Measurements from ENCODE around the gene NODAL. TPM values are rescaled to one million over a fixed set of nuclear protein-coding genes. Genes with fewer than 3 reads are reported as not detected.
A peak's percentile ranks its signal among the peaks of the same experiment; 100 is the strongest.
"Not testable (repeated sequence)": the region's sequence is repeated elsewhere in the genome, so short reads cannot be mapped to it uniquely, and the experiment has no call there.

The NODAL gene
- total RNA-seq (1 to 10 TPM in 1 of 2 donors, under 1 TPM in 1; 0.43 to 3.0 TPM), polyA plus RNA-seq (ENCODE audit: insufficient read depth, low read depth, low replicate concordance) (5.2 TPM)
- long read RNA-seq, donor 1, result 0 reads
- long read RNA-seq, donor 2, result 0 reads

DNA sequence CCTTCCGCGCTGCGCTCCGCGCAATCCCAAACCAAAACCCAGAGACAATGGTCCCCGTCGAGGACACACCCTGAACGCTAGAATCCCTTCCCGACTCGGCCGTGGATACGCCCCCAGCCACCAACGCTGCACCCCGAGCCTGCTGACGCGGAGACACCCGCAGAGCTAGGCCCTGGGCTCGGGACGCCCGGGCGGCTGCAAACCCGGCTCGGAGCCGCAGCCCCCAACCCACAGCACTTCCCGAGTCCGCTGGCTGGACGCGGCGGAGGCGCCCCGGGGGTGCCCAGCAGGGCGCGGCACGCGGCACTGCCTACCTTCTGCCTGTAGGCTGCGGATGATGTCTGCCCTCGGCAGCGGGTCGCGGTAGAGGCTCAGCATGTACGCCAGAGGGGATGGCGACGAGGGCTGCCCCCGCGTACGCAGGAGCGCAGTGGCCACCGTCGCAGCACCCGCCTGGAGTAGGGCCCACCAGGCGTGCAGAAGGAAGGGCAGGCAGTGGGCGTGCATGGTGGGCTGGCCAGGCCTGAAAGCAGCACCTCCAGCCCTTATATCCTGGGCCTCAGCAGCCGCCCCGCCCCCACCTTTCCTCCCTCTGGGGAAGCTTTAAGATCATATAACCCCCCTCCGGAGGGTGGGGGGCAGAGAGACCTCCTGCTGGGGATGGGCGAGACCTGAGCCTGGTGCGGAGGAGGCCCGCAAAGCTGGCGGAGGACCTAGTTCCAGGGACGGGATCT lies at the start of gene NODAL:
TSS of gene NODAL (minus strand) at position 521 of the 734 bp plus-strand sequence. CDS start at position 507, 14 bp downstream.
- Histone ChIP-seq H3K9me3 (no peaks in the 10 kb centered on the region), H3K27ac (no peak within 1 kb of the TSS), H3K4me1 (peaks cover 15% of the 10 kb centered on the region), H3K4me3 (peak within 1 kb of the TSS; percentile 15 to 43), H3K36me3 (ENCODE audit: low read depth, missing control alignments) (no peaks in the 10 kb centered on the region), H3K27me3 (no peaks in the 10 kb centered on the region)
- intact Hi-C loops (cut with DNase I; ENCODE audit: low total_unique reads), result no loop called here
- no peak for DNase-seq
- 30 to 32% methylated on average over 20 to 43 of the region's 60 CpGs for WGBS, 2 donors
- no peak for TF ChIP-seq POLR2A (IDR thresholded peaks at IDR 0.05)
- no peak for TF ChIP-seq CTCF (IDR thresholded peaks at IDR 0.05)

- H3K27me3 ChIP-seq, result no peaks in the 10 kb centered on the region
- TF ChIP-seq POLR2A (IDR thresholded peaks at IDR 0.05), result no peak
- TF ChIP-seq CTCF (IDR thresholded peaks at IDR 0.05), result no peak
- no peak overlapping the region for H3K27ac ChIP-seq
- no peaks in the 10 kb centered on the region for H3K9me3 ChIP-seq
- peaks cover 8% of the 10 kb centered on the region for H3K4me1 ChIP-seq
- WGBS, 2 donors, result 94 to 96% methylated on average over 4 of the region's 4 CpGs
- no peak overlapping the region for H3K4me3 ChIP-seq
- intact Hi-C loops (cut with DNase I; ENCODE audit: low total_unique reads), result no loop called here
- no peak for DNase-seq
- no peaks in the 10 kb centered on the region for H3K36me3 ChIP-seq (ENCODE audit: low read depth, missing control alignments)
Measured at GRCh38 chr10:70490142-70490541, 48.7 kb upstream of the NODAL start.

DNA sequence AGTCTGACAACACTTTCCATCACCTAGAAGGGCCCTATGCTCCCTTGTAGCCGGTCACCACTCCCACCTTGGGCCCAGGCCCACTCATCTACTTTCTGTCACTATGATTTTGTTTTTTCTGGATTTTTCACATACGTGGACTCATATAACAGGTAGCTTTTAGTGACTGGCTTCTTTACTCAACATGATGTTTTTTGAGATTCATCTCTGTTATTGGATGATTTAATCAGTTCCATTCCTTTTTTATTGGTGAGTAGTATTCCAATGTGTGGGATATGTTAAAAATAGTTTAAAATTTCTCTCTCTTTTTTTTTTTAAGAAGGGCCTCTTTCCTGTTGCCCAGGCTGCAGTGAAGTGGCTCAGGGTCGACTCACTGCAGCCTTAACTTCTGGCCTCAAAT lies 46.3 kb upstream of the NODAL start:
- 93 to 95% methylated on average over 3 of the region's 3 CpGs for whole genome bisulfite sequencing, 2 donors
- Histone ChIP-seq H3K9me3 (no peaks in the 10 kb centered on the region), H3K27ac (no peak overlapping the region), H3K27me3 (no peaks in the 10 kb centered on the region), H3K4me3 (no peak overlapping the region), H3K4me1 (peaks cover 10% of the 10 kb centered on the region), H3K36me3 (ENCODE audit: low read depth, missing control alignments) (no peaks in the 10 kb centered on the region)
- DNase-seq, result no peak
- no peak for TF ChIP-seq CTCF (IDR thresholded peaks at IDR 0.05)
- intact Hi-C loops (cut with DNase I; ENCODE audit: low total_unique reads), result no loop called here

GRCh38 chr10:70483872-70484271 lies 42.4 kb upstream of the NODAL start:
- H3K9me3 ChIP-seq; H3K27me3 ChIP-seq; H3K36me3 ChIP-seq (ENCODE audit: low read depth, missing control alignments); intact Hi-C loops (cut with DNase I; ENCODE audit: low total_unique reads); H3K4me3 ChIP-seq; DNase-seq; H3K27ac ChIP-seq: not testable (repeated sequence)
- H3K4me1 ChIP-seq, result peaks cover 39% of the 10 kb centered on the region
- WGBS, 2 donors, result 89 to 93% methylated on average over 6 of the region's 6 CpGs

DNA sequence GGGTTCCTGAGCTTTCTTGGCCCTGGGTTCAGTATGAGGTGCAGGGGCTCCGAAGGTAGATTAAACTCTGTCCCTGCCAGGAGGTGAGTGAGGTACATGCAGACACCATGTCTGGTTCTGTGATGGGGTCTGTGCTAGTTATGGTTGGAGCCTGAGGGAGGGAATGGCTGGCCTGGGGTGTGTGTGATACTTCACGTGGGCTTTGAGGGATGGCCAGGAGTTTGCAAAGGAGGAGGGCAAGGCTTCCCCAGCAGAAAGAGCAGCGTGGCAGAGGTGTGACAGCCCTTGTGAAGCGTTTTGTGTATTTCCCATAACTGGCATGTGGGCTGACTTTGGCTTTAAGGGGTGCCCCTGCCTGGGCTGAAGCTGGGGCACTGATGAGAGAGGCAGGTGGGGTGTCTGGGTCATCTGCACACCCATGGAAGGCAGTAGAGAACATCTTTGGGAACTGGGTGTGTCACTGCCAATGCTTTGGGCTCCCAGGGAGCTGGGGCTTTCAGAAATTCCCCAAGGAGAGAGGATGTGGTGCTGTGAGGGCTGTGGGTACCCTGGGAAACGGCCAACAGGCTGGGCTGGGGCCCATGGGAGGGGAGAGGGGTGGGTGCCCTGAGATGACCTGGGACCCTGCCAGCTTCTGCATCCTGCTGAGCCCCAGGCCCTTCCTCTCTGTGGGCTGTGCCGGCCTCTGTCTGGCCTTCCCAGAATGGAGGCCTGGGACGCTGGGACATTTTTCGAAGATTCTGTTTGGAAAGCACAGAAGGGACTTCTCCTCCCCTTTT lies 41.7 kb upstream of the NODAL start:
- DNase-seq, result no peak
- intact Hi-C loops (cut with DNase I; ENCODE audit: low total_unique reads), result no loop called here
- H3K27me3 ChIP-seq, result no peaks in the 10 kb centered on the region
- H3K9me3 ChIP-seq, result no peaks in the 10 kb centered on the region
- H3K36me3 ChIP-seq (ENCODE audit: low read depth, missing control alignments), result no peaks in the 10 kb centered on the region
- 62 to 73% methylated on average over 7 to 8 of the region's 8 CpGs for WGBS, 2 donors
- peak overlapping the region in 1 of 2 donors; percentile 59 for H3K27ac ChIP-seq
- no peak overlapping the region for H3K4me3 ChIP-seq
- peaks cover 41% of the 10 kb centered on the region for H3K4me1 ChIP-seq
- TF ChIP-seq CTCF (IDR thresholded peaks at IDR 0.05) (no peak), POLR2A (IDR thresholded peaks at IDR 0.05) (no peak)
